Immature natural killer cell (primary cell): Measurements from ENCODE around the gene TNFRSF1A. TPM values are rescaled to one million over a fixed set of nuclear protein-coding genes. Genes with fewer than 3 reads are reported as not detected.
A peak's percentile ranks its signal among the peaks of the same experiment; 100 is the strongest.

Source experiments
- DNase-seq, 3 donors: peaks; one replicate each; pipeline ENCODE4 v3.0.0; 2022; ENCODE audit warnings: mixed read lengths in 1 of 3
- H3K27ac Mint-ChIP-seq, 6 donors: one replicate each; pipeline ENCODE4 v1.8.0; 2020; ENCODE audit warnings: mixed read lengths in 6 of 6, mild to moderate bottlenecking in 5 of 6, inconsistent platforms in 4 of 6, moderate library complexity in 3 of 6
- H3K27me3 Mint-ChIP-seq, 3 donors: one replicate each; pipeline ENCODE4 v1.8.0; 2020 to 2021; ENCODE audit warnings: low read depth in 3 of 3, mild to moderate bottlenecking in 3 of 3, mixed read lengths in 3 of 3, moderate library complexity in 3 of 3, inconsistent platforms in 1 of 3
- H3K36me3 Mint-ChIP-seq, 3 donors: one replicate each; pipeline ENCODE4 v1.8.0; 2020; ENCODE audit warnings: mixed read lengths in 3 of 3, inconsistent platforms in 2 of 3, mild to moderate bottlenecking in 2 of 3
- H3K4me1 Mint-ChIP-seq, 2 donors: one replicate each; pipeline ENCODE4 v1.8.0; 2020; ENCODE audit warnings: inconsistent platforms in 2 of 2, mild to moderate bottlenecking in 2 of 2, mixed read lengths in 2 of 2, moderate library complexity in 1 of 2
- H3K4me3 Mint-ChIP-seq, 5 donors: one replicate each; pipeline ENCODE4 v1.8.0; 2020; ENCODE audit warnings: mild to moderate bottlenecking in 5 of 5, mixed read lengths in 5 of 5, inconsistent platforms in 3 of 5, moderate library complexity in 3 of 5
- H3K9me3 Mint-ChIP-seq, 6 donors: one replicate each; pipeline ENCODE4 v1.8.0; 2020; ENCODE audit warnings: mild to moderate bottlenecking in 6 of 6, mixed read lengths in 6 of 6, inconsistent platforms in 4 of 6, moderate library complexity in 3 of 6
- polyA plus RNA-seq, 3 donors: library from polyadenylated mRNA; unstranded; fragments of 300-500 nt; fragmentation: Illumina TruSeq; gene quantifications; one replicate each; pipeline ENCODE4 v1.2.3, GENCODE V29; 2021

TNFRSF1A gene
- polyA plus RNA-seq, 3 donors from 2014 or later: 37.7 to 89.0 (median 67.0) TPM

DNA sequence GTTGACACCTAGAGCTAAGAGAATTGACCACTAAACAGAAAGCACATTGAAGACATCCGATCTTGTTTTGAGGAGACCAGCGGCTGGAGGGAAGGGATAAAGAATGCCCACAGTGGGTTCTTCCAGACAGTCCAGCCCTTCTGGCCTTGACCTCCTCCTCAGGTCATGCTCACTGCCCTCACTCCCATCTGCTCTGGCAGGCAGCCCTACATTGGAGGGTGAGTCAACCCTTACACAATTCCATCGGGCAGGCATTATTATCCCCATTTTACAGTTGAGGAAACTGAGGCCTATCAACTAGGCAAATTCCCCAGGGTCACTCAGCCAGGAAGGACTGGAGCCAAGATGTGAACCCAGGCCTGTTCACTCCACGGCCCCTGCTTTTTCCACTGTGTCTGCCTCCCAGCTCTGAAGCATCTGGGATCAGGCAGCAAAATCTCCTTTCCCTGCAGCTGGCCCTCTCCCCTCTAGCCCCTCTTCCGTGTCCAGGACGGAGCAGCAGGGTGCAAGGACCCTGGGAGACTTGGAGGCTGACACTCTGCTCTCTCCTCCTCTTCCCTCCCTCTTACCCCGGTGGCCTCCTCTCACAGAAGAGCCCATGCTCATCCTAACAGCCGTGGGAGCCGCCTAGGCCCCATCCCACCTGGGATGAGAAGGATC lies 28.2 kb upstream of the TNFRSF1A start:
- DNase-seq: no peak
- H3K4me3 Mint-ChIP-seq: no peak overlapping the region
- peaks cover 0 to 1% (median 0%) of the 10 kb centered on the region in 3 donors for H3K27me3 Mint-ChIP-seq
- H3K36me3 Mint-ChIP-seq: no peaks in the 10 kb centered on the region
- H3K4me1 Mint-ChIP-seq: peaks cover 23 to 44% of the 10 kb centered on the region in 2 donors
- no peaks in the 10 kb centered on the region for H3K9me3 Mint-ChIP-seq
- H3K27ac Mint-ChIP-seq: peak overlapping the region in 1 of 6 donors; percentile 72

DNA sequence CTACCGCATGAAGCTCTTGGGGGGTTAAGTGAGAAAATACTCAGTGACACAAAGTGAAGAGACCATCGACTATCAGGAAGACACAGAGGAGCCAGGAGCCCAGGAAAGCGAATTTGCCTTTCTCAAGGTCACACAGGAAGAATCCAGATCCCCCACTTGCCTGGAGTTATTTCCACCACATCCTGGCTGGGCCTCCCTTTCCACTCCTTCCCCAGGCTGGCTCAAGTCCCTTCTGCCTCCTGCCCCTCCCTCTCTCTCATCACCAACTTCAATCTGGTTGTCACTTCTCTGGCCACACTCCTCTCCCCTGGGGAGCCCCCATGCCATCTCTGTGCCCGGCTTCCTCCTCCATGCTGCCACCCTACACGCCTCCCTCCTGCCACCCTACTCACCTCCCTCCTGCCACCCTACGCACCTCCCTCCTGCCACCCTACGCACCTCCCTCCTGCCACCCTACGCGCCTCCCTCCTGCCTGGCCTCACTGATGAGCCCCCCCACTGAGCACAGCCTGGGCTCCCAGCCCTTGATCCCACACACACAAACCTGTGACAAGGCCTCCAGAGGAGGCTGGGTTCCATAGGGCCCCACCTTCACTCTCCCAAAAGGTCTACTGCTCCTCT lies 27.1 kb upstream of the TNFRSF1A start:
- no peaks in the 10 kb centered on the region for H3K9me3 Mint-ChIP-seq
- peak overlapping the region; percentile 55 to 93 (median 86) for H3K27ac Mint-ChIP-seq
- H3K27me3 Mint-ChIP-seq: peaks cover 0 to 1% (median 0%) of the 10 kb centered on the region in 3 donors
- H3K4me3 Mint-ChIP-seq: peak overlapping the region in 3 of 5 donors; percentile 1 to 25 (median 8)
- H3K36me3 Mint-ChIP-seq: no peaks in the 10 kb centered on the region
- DNase-seq: no peak
- peaks cover 28 to 47% of the 10 kb centered on the region in 2 donors for H3K4me1 Mint-ChIP-seq

DNA sequence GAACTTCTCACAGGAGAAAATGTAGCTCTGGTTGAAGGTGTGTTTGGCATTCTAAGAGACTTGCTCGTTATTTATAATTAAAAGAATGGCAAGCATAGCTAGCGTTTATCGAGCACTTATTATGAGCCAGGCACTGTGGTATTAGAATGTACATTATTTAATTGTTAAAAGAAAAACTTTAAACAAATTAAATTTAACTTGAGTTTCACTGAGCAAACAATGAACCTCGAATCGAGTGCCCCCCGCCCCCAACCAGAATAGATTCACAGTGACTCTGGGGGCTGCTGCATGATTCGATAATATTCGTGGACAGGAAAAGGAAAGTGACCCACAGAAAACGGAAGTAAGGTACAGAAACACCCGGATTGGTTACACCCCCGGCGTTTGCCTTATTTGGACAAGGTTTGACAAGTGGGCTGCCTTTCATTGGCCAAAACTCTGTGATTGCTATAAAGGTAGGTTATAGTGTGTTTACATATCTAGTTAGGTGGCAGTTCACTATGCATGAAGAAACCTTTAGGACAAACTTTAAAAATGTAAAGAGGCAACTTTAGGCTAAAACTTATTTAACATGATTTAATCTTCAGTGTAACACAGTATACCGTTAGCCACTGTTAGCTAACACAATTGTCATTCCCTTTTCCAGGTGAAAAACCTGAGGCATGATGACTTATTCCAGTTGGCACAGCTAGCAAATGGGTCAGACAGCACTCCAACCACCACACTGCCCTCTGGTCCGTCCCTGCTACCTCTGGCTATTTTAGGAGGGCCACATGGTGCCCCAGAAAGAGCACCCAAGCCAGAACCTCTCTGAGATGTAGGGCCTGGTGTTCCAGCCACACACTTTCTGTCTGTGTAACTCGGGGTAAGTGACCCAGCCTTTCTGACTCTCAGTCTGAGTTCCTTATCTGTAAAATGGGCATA lies 26.4 kb upstream of the TNFRSF1A start:
- Mint-ChIP-seq H3K9me3 (no peaks in the 10 kb centered on the region), H3K4me1 (peaks cover 30 to 49% of the 10 kb centered on the region in 2 donors), H3K27me3 (no peaks in the 10 kb centered on the region), H3K27ac (peak overlapping the region; percentile 55 to 93 (median 87)), H3K36me3 (no peaks in the 10 kb centered on the region), H3K4me3 (peak overlapping the region in 4 of 5 donors; percentile 19 to 66 (median 48))
- DNase-seq: peak in 2 of 3 donors; percentile 12 to 41

DNA sequence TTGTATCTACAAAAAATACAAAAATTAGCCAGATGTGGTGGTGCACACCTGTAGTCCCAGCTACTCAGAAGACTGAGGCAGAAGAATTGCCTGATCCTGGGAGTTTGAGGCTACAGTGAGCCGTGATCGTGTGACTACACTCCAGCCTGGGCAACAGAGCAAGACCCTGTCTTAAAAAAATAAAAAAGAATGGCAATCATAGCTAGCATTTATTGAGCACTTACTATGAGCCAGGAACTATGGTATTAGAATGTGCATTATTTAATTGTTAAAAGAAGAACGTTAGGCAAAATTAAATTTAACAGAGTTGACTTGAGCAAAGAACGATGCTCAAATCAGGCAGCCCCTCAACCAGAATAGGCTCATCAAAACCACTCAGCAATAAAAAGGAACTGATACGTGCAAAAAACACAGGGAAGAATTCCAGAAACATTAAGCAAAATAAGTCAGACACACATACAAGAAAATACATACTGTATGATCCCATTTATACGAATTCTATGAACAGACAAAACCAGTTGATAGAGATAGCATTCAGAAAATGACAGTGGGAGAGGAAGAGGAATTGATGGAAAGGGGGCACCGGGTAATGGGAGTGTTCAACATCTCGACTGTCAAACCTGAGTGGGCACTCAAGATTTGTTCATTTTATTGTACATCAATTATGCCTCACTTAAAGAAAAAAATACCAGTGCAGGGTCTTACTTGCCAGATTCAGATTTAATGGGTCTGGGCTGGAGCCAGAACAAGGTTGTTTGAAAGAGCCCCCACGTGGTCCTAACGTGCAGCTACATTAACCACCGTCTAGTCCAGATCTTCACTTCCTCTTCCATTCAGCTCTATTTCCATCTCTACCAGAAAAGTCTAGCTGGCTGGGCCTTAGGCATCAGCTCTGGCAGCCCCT lies 25.4 kb upstream of the TNFRSF1A start:
- DNase-seq: peak; percentile 55 to 67 (median 60)
- H3K4me3 Mint-ChIP-seq: peak overlapping the region in 4 of 5 donors; percentile 19 to 66 (median 48)
- H3K27me3 Mint-ChIP-seq: no peaks in the 10 kb centered on the region
- H3K27ac Mint-ChIP-seq: peak overlapping the region; percentile 55 to 93 (median 87)
- no peaks in the 10 kb centered on the region for H3K9me3 Mint-ChIP-seq
- H3K36me3 Mint-ChIP-seq: no peaks in the 10 kb centered on the region
- peaks cover 30 to 40% of the 10 kb centered on the region in 2 donors for H3K4me1 Mint-ChIP-seq

DNA sequence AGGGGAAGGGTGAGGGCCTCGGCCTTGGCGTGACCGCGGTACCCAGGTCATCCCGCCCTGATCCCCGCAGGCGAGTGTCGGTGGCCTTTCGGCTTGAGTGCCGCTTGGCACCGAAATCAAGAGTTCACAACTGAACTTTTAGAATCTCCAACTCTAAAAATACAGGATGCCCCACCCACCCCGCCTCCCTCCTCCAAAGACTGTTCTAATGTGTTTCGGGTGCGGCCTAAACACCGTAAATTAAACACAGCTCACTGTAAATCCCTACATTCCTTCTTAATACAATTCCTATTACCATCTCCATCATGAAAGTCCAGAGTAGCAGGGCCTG lies 22.1 kb upstream of the TNFRSF1A start:
- Mint-ChIP-seq H3K4me3 (peak overlapping the region; percentile 76 to 90 (median 84)), H3K4me1 (peaks cover 30 to 35% of the 10 kb centered on the region in 2 donors), H3K27ac (peak overlapping the region; percentile 79 to 93 (median 90)), H3K36me3 (no peaks in the 10 kb centered on the region), H3K9me3 (no peaks in the 10 kb centered on the region), H3K27me3 (peaks cover 0 to 4% (median 2%) of the 10 kb centered on the region in 3 donors)
- no peak for DNase-seq

DNA sequence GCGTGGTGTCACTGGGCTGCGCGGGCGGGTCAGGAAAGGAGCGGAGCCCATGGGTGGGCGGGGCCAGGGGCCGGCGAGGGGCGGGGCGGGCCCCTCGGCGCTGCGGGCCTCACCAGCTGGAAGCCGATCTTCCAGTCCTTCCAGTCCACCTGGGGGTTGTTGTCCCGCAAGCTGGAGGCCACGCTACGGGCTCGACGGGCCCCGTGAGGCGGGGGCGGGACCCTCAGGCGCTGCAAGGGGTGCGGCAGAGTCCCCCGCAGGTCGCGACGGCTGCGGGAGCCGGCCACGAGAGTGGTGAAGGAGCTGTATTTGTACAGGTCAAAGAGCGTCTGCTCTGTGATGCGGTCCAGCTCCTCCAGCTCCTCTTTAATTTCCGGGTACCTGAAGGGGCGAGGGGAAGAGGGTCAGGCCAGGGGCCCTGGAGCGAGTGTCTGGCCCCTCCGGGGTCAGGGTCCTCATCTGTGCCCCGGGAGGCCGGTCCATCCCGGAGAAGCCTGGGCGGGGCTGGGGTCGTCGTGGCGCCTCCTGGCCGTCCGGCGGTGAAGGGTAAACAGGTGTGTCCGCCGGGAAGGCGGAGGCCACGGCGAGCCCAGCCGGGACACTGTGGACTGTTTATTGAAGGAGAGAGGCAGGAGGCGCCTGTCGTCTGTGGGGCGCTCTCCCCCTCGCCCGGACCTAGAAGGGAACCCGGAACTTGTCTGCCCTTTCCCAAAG lies 21.6 kb upstream of the TNFRSF1A start:
- Mint-ChIP-seq H3K27me3 (peaks cover 0 to 4% (median 2%) of the 10 kb centered on the region in 3 donors), H3K27ac (peak overlapping the region; percentile 79 to 93 (median 90)), H3K4me1 (peaks cover 24 to 30% of the 10 kb centered on the region in 2 donors), H3K4me3 (peak overlapping the region; percentile 76 to 90 (median 84)), H3K9me3 (no peaks in the 10 kb centered on the region), H3K36me3 (no peaks in the 10 kb centered on the region)
- peak; percentile 61 to 69 (median 65) for DNase-seq

DNA sequence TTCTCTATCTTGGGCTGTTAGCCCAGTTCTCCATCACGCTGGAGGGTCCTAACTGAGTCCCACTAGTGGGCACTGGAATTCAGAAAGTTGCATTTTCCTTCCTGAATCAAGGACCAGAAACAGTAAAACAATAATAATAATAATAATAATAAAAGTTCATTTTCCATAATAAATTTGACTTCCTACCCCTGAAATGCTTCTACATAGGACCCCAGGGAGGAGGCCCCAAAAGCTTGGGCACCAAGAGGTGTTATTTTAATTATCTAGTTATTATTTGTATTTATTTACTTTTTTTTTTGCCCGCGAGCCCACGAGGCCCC lies 21.1 kb upstream of the TNFRSF1A start:
- no peaks in the 10 kb centered on the region for H3K36me3 Mint-ChIP-seq
- peaks cover 19 to 25% of the 10 kb centered on the region in 2 donors for H3K4me1 Mint-ChIP-seq
- no peaks in the 10 kb centered on the region for H3K9me3 Mint-ChIP-seq
- DNase-seq: no peak
- peak overlapping the region in 2 of 6 donors; percentile 65 to 87 for H3K27ac Mint-ChIP-seq
- H3K27me3 Mint-ChIP-seq: peaks cover 0 to 4% (median 2%) of the 10 kb centered on the region in 3 donors
- H3K4me3 Mint-ChIP-seq: peak overlapping the region in 4 of 5 donors; percentile 14 to 85 (median 72)

DNA sequence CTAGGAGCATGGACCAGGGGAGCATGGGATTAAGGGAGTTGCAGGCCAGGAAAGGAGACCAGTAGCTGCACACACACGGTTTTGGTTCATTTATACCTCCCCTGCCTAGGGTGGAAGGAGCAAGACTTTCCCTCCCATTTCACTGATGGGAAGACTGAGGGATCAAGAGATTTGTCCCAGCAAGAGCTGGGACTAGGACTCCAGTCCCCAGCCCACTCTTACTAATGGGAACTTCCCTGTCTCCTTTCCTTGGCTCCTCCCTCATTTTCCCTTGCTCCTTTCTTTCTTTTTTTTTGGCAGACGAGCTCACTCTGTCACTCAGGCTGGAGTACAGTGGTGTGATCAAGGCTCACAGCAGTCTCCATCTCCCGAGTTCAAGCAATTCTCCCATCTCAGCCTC lies 20.5 kb upstream of the TNFRSF1A start:
- H3K27ac Mint-ChIP-seq: peak overlapping the region in 3 of 6 donors; percentile 10 to 65 (median 23)
- no peaks in the 10 kb centered on the region for H3K36me3 Mint-ChIP-seq

DNA sequence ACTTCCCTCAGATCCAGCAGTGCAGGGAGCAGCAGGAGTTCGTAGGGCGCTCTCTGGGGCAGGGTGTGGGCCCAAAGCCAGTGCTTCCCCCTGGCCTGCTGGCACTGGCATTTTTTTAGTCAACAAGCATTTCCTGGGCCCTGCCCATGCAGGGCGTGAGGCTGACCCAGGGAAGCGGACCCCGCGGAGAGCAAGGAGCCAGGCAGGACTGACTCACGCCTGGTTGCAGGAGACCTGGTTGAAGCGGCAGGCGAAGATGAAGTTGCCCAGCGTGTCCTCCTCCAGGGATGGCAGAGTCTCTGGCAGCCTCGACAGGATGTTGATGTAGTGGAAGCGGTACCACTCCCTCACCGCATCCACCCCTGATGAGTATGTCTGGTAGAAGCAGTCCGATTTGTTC lies 20.0 kb upstream of the TNFRSF1A start:
- no peak for DNase-seq
- Mint-ChIP-seq H3K36me3 (no peaks in the 10 kb centered on the region), H3K9me3 (no peaks in the 10 kb centered on the region), H3K4me3 (peak overlapping the region in 4 of 5 donors; percentile 23 to 69 (median 50)), H3K27ac (no peak overlapping the region), H3K27me3 (peaks cover 0 to 4% (median 3%) of the 10 kb centered on the region in 3 donors), H3K4me1 (peaks cover 8 to 14% of the 10 kb centered on the region in 2 donors)

More for the DNA sequence above, 20.5 kb upstream of the TNFRSF1A start:
- peaks cover 0 to 4% (median 2%) of the 10 kb centered on the region in 3 donors for H3K27me3 Mint-ChIP-seq
- H3K4me1 Mint-ChIP-seq: peaks cover 14 to 19% of the 10 kb centered on the region in 2 donors
- peak overlapping the region in 4 of 5 donors; percentile 23 to 69 (median 50) for H3K4me3 Mint-ChIP-seq
- DNase-seq: no peak
- no peaks in the 10 kb centered on the region for H3K9me3 Mint-ChIP-seq

DNA sequence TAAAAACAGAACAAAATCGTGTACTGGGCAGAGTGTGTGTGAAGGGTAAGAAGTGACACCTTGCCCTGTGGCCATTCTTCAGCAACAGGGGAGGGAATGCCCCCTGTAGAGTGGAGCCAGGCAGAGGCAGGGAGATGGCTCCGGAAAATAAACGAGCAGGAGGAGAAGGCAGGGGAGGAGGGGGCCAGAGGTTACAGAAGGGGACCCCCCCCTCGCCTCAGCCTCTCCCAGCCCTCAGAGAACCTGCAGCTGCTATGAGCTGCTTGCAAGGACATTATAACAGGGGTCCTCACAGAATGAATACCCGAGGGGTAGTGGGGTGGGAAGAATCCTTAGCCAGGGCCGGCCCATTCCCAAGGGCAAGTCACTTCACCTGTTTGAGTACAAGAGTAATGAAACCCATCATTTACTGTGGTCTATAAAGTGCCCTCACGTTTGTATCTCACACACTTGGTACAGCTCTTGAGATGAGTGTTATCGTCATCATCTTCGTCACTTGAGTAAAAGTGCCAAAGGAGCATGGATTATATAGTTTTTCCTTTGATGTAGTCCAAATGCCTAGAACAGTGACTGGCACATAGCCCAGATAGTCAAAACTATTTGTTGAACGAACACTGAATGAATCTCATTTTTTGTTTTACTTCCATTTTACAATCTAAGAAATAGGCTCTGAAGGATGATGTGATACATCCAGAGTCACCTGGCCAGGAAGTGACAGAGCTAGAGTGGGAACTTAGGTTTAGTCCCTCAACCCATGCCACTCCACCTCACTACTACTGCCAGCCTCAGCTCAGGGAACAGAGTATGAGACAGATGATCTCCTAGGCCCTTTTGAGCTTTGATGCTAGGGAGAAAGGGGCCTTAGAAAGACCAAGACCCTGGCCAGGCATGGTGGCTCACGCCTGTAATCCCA lies 19.0 kb upstream of the TNFRSF1A start:
- peak overlapping the region in 1 of 5 donors; percentile 27 for H3K4me3 Mint-ChIP-seq
- H3K27ac Mint-ChIP-seq: peak overlapping the region in 1 of 6 donors; percentile 6
- H3K27me3 Mint-ChIP-seq: peaks cover 0 to 4% (median 4%) of the 10 kb centered on the region in 3 donors

DNA sequence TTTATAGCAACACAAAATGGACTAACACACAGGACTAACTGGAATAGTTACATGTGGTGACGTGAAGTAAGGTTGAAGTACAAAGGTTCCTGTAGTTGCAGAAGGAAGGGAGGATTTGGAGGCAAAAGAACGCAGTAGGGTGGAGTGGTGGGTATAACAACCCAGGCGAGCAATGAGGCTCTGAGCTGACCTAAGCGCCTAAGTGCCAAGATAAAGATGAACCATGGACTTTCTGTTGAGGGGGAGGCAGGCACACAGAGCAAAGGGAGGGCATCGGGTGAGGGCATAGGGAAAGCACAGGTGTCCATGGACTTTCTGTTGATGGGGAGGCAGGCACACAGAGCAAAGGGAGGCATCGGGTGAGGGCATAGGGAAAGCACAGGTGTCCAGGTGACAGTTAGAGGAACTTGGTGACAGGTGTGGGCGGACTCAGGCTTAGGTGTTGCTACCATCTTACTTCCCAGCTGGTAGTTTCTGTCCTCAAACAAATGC lies 18.2 kb upstream of the TNFRSF1A start:
- Mint-ChIP-seq H3K9me3 (no peaks in the 10 kb centered on the region), H3K4me1 (peaks cover 7 to 11% of the 10 kb centered on the region in 2 donors), H3K4me3 (no peak overlapping the region), H3K27ac (peak overlapping the region in 3 of 6 donors; percentile 6 to 54 (median 51)), H3K27me3 (peaks cover under 1 to 4% (median 4%) of the 10 kb centered on the region in 3 donors), H3K36me3 (no peaks in the 10 kb centered on the region)
- DNase-seq: no peak

More for the DNA sequence above, 19.0 kb upstream of the TNFRSF1A start:
- Mint-ChIP-seq H3K36me3 (no peaks in the 10 kb centered on the region), H3K4me1 (peaks cover 7 to 14% of the 10 kb centered on the region in 2 donors), H3K9me3 (no peaks in the 10 kb centered on the region)
- DNase-seq: no peak
